GM12891 (cell line): ENCODE data around the gene ZDHHC11.
"Not testable (repeated sequence)": the region's sequence is repeated elsewhere in the genome, so short reads cannot be mapped to it uniquely, and the experiment has no call there.

Source experiments
- POLR2A ChIP-seq: IDR thresholded peaks from 2 replicates; pipeline ENCODE4 v1.6.1; 2011; ENCODE audit warnings: low read depth, low read length, control low read depth
- POLR2AphosphoS5 ChIP-seq: IDR thresholded peaks from 2 replicates; pipeline ENCODE4 v1.6.1; 2011; ENCODE audit warnings: low read depth, low read length, control low read depth
- SPI1 ChIP-seq: IDR thresholded peaks from 2 replicates; pipeline ENCODE4 v1.6.1; 2011; ENCODE audit warnings: low read depth, low read length, control low read depth
- TAF1 ChIP-seq: IDR thresholded peaks from 2 replicates; pipeline ENCODE4 v1.6.1; 2011; ENCODE audit warnings: low read depth, low read length, control low read depth

DNA sequence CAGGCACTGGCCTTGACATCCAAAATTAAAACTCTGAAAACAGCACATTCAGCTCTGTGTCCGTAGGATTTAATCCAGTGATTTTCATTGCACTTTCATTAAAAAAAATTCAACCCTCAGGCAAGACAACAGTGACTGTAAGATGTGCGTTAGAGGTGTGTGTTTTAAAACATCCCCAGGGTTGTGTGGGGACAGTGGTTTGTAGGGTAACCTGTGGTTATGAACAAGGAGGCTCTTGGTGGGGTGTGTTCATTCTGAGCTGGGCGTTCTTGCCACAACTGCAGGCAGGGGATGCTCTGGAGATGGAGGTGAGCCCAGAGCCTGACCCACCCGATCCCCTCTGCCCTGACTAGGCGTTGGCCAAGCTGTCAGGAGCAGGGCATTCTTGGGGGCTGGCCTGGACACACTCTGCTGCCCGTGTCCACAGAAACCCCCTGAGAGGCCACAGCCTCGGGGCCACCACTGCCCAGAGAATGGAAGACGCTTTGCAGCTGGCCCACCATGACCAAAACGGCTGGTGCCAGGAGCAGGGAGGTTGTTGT, 103.4 kb downstream of the ZDHHC11 start:
- TF ChIP-seq POLR2A, POLR2AphosphoS5, SPI1, TAF1: not testable (repeated sequence)
